Fibroblast of lung (primary cell): Measurements from ENCODE around the gene DDB1.

Source experiments
- CTCF ChIP-seq, 2 donors: IDR thresholded peaks in 1 of 2; conservative IDR thresholded peaks in 1 of 2; 1 replicate in 1 of 2; 2 replicates in 1 of 2; pipeline ENCODE4 v1.5.1; 2011 to 2012; ENCODE audit warnings: low read length in 2 of 2, control low read depth in 1 of 2, inconsistent platforms in 1 of 2, low read depth in 1 of 2, mild to moderate bottlenecking in 1 of 2
- EZH2 ChIP-seq: IDR thresholded peaks from 2 replicates; pipeline ENCODE4 v1.5.1; 2012; ENCODE audit warnings: low read length, control low read depth, mild to moderate bottlenecking; ENCODE audit errors: missing control alignments

GRCh38 chr11:61350803-61351202, 17.9 kb upstream of the DDB1 start:
- TF ChIP-seq CTCF (conservative IDR thresholded peaks at IDR 0.05 in 1 of 2, IDR thresholded peaks at IDR 0.05 in 1 of 2; ENCODE audit: low read depth in 1 of 2, low read length in 2 of 2) (no peak), EZH2 (no peak)
